BE2C (cell line): ENCODE results near the gene ADGRG2.

Experiments
- DNase-seq: peaks from one replicate; pipeline ENCODE4 v3.0.0-alpha.2; 2020
- H3K27me3 ChIP-seq: fragments of 250-450 bp; sonication (Bioruptor Pico); 2 replicates; pipeline ENCODE4 v1.5.1; 2020; ENCODE audit warnings: mild to moderate bottlenecking
- H3K36me3 ChIP-seq: fragments of 250-450 bp; sonication (Bioruptor Pico); 2 replicates; pipeline ENCODE4 v1.5.1; 2020; ENCODE audit warnings: mild to moderate bottlenecking
- H3K4me1 ChIP-seq: fragments of 250-450 bp; sonication (Bioruptor Pico); 2 replicates; pipeline ENCODE4 v1.5.1; 2020
- H3K4me3 ChIP-seq: 2 replicates; pipeline ENCODE4 v1.5.1; 2011; ENCODE audit warnings: low read depth, low read length
- H3K9me3 ChIP-seq: fragments of 250-450 bp; sonication (Bioruptor Pico); 2 replicates; pipeline ENCODE4 v1.5.1; 2020
- CTCF ChIP-seq: IDR thresholded peaks from 2 replicates; pipeline ENCODE4 v1.5.1; 2012; ENCODE audit warnings: mild to moderate bottlenecking, low read depth, low read length

ADGRG2 gene

GRCh38 chrX:18994713-18995112 is 127.6 kb downstream of the ADGRG2 start:
- Histone ChIP-seq H3K4me3 (no peak overlapping the region), H3K27me3 (no peaks in the 10 kb centered on the region), H3K9me3 (no peaks in the 10 kb centered on the region), H3K4me1 (no peaks in the 10 kb centered on the region), H3K36me3 (no peaks in the 10 kb centered on the region)
- no peak for DNase-seq
- TF ChIP-seq CTCF: no peak

GRCh38 chrX:18992829-18993228 is 129.4 kb downstream of the ADGRG2 start:
- Histone ChIP-seq H3K9me3 (no peaks in the 10 kb centered on the region), H3K27me3 (no peaks in the 10 kb centered on the region), H3K4me3 (no peak overlapping the region), H3K36me3 (no peaks in the 10 kb centered on the region), H3K4me1 (no peaks in the 10 kb centered on the region)
- DNase-seq: no peak
- TF ChIP-seq CTCF: no peak

GRCh38 chrX:18985186-18985435 is 137.2 kb downstream of the ADGRG2 start:
- Histone ChIP-seq H3K36me3 (no peaks in the 10 kb centered on the region), H3K9me3 (no peaks in the 10 kb centered on the region), H3K4me1 (no peaks in the 10 kb centered on the region), H3K27me3 (no peaks in the 10 kb centered on the region), H3K4me3 (peak overlapping the region; percentile 72)
- TF ChIP-seq CTCF: no peak
- DNase-seq: no peak

DNA sequence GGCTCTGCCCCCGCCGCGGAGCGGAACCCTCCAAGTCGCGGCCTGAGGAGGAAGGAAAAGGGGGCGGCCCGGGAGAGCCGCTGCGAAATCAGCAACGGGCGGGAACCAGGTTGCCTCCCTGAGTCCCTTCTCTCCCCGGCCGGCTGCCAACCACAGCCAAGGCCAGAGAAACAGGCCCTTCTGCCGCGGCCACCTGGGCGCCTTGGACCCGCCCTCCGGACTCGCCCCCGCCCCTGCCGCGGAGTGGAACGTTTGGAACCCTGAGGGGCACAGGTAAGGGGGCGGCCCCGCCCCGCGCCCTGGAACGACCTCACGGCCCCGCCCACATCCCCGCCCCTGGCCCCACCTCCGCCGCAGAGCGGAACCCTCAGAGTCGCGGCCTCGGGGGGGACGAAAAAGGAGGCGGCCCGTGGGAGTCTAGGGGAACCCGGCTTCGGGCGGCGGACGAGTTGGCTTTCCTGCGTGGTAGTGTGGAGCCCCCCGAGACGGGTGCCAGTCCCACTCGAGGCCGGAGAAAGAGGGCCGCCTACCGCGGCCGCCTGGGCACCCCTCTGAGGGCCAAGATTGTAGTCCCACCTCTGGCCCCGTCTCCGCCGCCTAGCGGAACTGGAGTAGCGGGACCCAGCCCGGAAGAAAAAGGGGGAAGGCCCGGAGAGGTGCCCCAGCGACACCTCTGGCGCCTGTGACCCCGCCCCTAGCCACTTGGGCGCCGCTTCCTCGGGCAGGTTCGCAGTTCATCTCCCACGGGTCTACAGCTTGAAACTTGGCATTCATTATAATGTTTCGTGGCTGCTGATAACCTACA is 137.7 kb downstream of the ADGRG2 start:
- Histone ChIP-seq H3K36me3 (no peaks in the 10 kb centered on the region), H3K4me1 (no peaks in the 10 kb centered on the region), H3K27me3 (no peaks in the 10 kb centered on the region), H3K4me3 (peak overlapping the region; percentile 72), H3K9me3 (no peaks in the 10 kb centered on the region)
- TF ChIP-seq CTCF: peak; percentile 37
- peak; percentile 80 for DNase-seq

DNA sequence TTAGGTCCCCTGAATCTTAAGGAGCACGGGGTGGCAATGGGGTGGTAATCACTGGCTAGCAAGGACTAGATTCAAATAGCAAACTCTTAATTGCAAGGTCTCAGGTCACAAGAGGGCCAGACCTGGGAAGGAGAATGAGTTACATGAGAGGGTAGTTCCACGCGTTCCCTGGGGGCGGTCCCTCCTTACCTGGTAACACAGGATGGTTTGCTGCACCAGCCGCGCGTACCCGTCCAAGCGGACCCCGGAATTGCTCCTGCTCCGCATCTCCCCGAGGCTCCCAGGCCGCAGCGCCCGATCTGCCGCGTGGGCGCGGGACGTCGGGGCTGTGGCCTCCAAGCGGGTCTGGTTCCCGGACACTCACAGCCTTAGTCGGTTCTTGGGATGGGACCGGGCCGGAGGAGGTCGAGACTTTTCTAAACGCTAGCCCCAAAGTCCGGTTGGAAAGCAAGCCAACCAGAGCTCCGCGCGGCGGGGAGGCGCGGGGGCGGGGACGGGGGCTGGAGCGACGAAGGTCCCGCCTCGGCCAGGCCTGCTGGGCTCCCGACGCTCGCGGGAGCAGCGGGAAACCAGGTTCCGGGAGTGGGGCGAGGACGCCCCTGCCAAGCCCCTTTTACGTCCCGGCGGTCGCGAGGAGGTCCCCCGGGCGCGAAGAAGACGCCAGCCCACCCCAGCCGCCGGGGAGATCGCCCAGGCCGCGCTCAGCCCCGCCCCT is 138.4 kb downstream of the ADGRG2 start, which contains the start of gene PHKA2:
Gene PHKA2 (minus strand): TSS at position 449 of the 715 bp plus-strand sequence. CDS start 182 bp downstream, at position 267.
- Histone ChIP-seq H3K4me3 (peak within 1 kb of the TSS; percentile 72), H3K27me3 (no peaks in the 10 kb centered on the region), H3K36me3 (no peaks in the 10 kb centered on the region), H3K9me3 (no peaks in the 10 kb centered on the region), H3K4me1 (no peaks in the 10 kb centered on the region)
- DNase-seq: no peak
- TF ChIP-seq CTCF: no peak
